GM19452 (cell line): ENCODE results near the gene KCNN3.

Source experiments
- ATAC-seq: cut with Tn5 transposase; IDR thresholded peaks from one replicate; pipeline ENCODE4 v1.9.1; 2021; ENCODE audit not compliant: unreplicated experiment

The KCNN3 gene

DNA sequence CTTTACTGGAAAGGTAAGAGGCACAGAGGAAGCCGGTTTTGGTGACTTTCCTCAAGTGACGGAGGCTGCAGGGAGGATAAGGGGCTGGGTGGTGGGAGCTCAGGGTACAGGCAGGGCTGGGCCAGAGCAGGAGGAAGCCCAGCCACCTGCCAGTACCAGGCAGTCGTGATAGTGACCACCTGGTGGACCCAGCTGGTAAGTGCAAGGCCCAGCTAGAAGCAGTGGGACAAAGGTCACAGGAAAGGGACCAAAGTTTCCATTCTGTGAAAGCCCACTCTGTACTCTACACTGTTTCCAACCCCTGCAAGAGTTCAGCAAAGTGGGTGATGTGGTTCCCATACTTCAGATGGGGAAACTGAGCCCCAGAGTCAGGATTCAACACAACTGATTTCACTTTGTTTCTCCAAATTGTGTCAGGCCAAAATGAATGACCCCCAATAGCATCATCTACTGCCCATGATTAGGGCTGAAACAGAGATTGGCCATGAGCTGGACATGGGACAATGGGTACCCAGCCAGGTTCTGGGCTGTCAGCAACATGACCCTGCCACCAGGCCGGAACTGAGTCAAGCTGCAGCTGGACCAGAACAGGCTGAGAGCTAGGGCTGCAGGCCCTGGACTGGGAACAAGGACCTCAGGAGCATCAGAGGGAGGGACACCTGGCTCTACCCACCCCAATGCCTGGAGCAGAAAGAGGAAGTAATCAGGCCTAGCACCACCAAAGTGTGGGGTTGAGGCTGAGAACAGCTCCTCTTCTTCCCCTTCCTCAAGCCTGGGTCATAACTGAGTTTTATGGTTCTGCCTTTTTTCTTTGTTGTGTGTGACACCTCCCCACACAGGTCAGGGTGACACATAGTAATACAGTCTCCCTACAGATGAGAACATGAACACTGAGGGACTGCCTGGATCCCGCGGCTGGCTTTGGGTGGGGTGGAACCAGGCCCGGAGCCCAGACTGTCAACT lies 50.2 kb downstream of the KCNN3 start:
- ATAC-seq = no peak

DNA sequence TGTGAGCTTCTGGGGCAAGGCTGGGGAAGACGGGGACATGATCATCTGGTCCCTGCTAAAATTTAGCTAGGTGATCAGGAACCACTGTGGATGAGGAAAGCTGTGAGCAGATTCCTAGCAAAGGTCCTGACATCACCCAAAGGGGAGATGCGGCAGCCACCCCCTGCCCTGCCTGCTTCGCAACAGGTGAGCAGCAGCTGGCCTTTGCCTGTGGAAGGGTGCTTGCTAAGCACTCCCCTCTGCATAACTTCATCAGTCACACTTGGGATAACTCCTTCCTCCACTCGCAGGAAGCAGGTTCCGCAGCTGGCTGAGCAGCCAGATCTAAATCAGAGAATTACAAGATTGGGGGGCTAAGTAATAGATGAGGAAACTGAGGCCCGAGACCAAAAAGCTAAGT lies 51.2 kb downstream of the KCNN3 start:
- ATAC-seq = no peak

DNA sequence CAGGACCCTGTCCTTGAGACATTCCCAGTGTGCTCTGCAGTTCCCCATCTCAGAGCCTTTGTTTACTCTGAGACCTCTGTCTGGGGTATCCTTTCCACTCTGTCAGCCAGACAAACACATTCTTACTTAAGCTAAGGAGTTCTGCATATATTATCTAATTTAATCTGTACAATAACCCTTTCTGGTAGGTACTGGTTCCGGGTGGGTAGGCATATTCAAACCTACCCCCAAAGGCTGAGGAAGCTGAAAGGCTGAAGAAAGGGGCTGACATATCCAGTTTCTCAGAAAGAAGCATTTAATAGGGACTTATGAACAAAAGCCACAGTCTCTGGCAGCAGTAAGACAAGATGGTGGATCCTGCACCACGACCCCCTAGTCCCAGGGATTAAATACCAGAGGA lies 53.1 kb downstream of the KCNN3 start:
- no peak for ATAC-seq

DNA sequence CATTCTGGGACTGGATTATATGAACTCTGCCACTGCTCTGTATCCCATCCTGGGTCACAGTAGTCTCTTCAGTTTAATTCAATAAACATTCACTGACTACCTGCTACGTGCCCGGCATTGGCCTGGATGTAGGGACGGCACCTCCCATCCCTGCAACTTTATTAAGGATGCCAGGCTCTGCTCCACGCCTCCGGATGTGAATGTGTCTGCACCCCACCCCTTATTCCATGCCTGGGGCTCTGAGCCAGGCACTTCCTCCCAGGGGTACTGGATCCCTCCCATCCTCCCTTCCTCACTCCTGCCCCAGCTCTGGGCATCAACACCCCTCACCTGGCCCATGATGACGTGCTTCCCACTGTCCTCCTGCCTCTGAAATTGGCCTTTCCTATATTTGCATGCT lies 53.7 kb downstream of the KCNN3 start:
- ATAC-seq = no peak

DNA sequence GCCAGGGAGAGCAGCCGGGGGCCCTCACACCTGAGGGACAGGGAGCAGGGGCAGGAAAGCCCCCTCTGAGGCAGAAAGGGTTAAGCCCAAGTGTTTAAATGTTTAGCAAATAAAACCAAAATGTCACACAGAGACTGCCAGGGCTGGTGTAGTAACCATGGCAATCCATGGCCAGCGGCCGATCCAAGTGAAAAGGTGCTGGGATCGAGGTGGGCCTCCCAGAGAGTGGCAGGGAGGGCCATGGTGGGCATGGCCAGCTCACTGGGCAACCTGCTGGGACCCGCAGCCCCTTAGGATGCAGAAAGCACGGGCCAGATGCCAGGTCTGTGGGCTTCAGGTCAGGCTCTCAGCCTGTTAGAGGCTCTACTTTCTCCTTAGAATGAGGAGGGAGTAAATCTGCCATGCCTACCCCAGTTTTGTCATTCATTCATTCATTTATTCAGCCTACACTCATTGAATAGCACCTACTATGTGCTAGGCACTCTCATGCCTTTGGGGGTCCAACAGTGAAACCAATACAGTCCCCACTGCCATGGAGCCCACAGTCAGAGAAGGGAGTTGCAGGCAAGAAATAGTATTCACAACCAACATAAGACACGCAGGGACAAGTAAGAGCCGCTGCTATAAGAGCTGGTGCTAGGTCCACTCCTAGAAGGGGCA lies 56.1 kb downstream of the KCNN3 start:
- ATAC-seq = no peak

DNA sequence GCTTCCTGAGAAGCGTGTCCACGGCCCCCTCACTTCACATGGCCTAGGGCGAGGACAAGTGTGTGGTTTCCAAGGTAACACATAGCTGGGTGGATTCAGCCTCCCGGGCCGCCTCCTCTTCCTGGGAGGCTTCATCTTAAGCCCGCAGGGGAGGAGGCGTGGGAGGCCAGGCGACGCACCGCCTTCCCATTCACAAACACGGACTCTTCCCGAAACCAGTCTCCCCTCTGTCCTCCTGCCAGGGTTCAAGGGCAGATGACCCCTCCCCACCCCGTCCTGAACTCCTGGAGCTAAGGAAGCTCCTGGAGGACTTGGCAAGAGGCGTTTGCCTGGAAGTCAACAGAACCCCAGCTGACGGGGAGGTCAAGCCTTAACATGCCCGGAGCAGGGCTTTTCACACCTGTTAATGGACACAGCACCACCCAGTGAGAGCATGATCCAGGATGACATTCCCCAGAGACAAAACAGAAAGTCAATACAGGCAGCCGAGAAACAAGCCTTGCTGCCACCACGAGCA lies 56.7 kb downstream of the KCNN3 start:
- ATAC-seq = no peak

DNA sequence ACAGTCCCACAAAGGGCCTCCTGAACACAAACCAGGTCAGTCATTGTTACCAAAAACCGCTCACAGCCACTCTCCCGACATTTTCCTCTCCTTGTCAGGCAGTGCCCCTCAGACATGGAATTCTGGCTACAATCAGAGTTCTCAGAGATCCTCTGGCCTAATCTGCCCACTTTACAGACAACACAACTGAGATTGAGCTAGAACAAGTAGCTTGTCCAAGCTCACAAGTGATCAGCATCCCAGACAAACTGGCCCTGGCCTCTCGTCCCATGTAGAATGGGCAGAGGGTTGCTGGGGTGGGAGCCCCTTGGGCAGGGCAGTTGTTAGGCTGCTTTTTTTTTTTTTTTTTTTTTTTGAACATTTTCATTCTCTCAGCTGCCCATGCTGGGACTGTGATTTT lies 57.2 kb downstream of the KCNN3 start:
- ATAC-seq = no peak

DNA sequence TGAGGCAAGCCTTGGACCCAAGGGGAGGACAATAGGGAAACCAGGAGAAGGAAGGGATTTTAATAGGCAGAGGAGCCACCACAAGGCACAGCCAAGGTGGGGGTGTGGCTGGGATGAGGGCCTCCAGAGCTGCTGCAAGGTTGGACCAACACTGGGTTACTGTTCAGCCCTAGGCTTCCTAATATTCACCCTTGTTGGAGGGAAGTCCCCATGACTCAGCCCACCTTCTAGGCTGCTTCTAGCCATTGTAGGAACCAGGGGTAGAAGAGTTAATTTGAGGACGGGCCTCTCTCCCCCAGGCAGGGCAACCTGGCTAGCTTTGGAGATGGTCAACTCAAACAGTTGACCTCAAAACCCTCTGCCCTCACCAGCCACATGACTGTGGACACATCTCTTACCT lies 59.5 kb downstream of the KCNN3 start:
- ATAC-seq = no peak

DNA sequence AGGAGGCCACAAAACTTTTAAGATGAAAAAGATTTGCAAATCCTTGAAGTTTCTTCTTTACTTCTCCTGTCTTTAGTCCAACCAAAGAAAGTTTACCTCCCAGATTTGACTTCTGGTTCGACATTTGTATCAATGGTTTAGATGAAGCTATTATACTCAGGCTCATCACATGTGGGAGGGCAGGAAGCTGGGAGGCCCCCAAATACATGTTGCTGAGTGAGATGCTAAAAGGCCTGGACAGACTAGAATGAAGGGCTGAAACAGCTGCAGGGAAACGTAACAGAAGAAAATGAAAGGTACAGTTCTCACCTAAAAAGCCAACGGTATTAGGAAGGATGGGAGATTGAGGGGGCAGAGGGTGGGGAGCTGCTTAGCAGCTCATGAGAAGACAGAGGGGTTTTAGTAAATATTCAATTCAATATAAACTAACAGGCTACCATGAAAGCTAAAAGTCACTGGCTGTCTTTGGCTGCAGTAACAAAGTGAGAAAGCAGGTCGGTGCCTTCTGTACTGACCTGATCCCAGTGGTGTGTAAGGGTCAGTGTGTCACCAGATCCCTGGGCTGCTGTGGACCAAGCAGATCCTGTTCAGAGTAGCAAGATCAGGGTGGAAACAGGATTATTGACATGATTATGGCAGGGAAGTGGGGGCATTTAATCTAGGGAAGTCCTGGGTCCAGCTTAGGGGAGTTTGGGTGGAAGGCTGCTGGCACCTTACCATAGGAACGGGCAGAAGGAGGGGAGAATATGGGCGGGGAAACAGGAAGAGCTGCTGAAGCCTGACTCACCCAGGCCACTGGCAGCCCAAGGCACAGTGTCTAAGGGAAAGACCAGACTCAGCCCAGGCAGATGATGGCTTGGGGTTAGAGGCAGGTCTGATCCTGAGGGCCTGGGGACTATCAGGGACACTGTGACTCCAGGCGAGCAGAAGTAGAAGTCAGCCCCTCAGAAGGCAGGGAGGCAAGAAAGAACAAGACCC lies 60.4 kb downstream of the KCNN3 start:
- no peak for ATAC-seq

DNA sequence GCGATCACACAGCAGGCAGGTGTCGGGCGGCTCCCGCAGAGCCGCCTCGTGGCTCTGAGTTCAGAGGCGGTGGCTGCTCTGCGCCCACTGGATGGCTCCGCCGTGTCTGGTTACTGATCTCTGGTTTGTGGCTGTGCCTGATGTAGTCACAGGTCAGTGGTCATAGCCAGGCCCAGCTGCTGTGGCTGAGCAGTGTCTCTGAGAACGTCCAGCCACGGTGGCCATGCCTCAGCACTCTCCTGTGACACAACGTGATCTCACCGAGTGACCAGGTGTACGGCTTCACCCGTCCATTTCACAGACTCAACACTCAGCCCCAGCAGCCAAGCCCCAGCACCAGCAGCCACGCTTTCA lies 61.2 kb downstream of the KCNN3 start:
- no peak for ATAC-seq

DNA sequence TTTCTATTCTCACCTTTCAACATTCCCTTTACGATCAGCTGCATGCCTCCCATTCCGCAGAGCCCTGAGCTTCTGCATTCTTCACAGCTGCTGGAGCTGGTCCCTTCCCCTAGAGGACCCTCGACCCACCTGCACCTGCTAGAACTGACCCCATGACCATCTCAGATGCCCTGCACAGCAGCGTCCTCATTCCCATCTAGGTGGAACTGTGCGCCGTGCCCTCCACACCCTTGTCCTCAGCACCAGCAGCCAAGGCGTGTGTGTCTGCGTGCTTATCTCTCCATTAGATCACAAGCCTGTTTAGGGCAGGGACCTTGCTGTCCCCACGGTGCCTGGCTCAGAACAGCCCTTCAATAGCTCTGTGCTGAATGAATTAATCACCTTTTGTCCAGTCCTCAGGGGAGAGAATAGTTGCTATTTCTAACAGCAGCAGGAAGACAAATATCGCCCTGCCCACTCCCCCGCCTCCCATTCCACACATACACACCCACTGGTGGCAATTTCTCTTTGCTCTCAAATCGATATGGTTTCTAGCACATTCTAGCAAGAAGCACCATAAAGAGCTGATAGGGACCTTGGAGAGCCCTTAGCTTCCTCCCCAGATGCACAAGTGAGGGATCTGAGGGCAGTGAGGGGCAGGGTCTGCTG lies 61.7 kb downstream of the KCNN3 start:
- no peak for ATAC-seq

DNA sequence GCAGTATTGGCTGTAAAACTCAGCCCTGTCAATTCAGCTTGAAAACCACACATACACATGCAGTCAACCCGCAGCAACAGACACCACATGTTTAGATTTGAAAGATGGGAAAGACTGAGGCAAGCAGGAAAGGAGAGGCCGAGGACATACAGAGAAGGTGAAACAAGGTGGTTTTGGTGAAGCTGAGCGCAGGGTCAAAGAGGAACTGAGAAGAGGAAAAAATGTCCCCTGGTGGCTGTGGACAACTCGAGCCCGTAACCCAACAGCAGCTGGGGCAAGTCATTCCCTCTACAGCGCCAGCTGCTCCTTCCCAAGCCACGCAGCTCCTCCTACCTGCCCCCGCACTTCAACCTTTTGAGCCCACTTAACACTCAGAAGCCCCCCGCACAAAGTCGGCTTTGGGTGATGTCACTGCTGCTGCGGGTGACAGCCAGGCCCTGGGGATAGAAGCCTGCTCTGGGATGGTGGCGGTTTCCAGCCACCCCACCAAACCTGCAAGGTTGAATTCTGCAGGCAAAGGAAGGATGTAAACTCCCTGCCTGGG lies 63.0 kb downstream of the KCNN3 start:
- peak; percentile 44 for ATAC-seq

DNA sequence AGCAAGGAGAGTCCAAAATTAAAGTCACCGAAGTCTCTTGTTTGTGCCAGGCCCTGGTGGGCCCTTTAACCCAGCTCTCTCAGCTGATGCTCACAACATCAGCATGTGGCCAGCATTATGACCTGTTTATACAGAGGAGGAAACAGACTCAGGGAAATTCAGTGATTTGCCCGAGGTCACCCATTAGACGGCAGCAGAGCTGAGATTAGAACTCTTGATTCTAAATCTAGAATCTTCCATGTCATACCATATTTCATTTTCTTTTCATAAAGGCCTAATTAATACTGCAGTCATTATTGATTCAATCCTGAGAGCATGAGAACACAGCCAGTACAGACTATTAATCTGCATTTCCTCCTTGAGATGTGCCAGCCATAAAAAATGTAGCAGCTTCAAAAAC lies 63.7 kb downstream of the KCNN3 start:
- no peak for ATAC-seq

DNA sequence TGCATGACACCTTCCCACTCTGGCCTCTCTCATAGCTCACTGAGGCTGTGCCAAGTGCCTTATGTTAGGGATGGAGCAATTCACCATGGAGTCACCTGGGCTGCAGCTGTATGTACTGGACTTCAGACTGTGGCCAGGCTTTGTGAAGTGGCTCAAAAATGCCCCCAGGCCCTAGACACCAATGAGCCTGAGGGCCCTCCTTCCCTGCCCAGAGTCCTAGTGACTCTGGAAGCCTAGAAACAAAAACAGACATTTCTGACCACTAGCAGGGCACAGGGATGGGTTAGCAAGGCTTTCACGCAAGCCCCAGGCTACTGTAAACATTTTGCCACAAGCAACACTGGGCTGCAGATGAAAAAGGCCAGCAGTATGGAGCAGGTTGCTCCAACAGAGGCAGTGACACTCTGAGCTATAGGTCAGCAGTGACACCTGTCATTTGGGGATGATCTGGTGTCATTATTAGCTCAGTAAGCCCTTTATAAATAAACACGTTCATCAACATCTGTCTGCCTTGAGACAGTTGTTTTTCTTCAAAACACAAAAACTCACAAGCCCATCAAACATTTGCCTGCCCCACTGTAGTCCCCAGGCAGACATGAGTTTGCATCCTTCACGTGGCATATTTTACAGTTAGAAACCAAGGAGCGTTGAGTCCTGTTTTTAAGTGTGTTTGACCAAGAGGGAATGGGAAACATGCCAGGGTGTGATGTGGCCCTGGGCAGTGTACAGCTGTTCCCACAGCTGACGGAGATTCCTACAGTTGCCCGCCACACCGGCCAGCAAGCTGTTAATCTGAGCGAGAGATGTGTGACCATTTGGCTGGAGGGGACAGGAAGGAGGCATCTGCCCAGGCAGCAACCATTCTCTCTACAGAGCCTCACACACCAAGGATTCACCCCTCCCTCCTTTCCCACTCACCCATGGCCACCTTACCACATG lies 66.8 kb downstream of the KCNN3 start:
- no peak for ATAC-seq

DNA sequence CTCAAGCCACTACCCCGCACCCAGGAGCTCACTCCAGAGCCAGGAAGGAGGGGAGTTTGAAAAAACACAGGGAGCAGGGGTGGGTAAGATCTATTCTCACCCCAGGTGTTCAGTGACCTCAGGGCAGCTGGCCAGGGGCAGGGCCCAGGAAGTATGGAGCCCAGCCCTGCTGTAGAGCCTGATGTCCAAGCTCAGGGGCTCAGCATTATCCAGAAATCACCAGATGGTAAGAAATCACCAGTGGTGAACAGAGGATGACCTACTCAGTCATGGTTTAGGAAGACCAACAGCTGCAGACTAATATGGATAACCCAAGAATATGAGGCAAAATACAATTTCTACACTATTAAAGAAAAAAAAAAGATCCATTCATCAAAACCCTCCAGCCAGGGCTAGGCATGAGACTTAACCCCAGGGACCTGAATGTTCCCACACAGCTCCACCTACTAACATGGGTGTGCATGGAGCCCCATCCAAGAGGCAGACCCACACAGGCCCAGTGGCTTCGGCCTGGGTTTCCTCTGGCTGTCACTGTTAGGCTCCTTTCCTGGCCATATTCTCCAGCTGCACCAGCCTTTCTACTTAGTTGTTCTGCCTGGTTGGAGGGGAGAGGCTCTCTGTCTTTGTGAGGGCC lies 67.6 kb downstream of the KCNN3 start:
- ATAC-seq = no peak

DNA sequence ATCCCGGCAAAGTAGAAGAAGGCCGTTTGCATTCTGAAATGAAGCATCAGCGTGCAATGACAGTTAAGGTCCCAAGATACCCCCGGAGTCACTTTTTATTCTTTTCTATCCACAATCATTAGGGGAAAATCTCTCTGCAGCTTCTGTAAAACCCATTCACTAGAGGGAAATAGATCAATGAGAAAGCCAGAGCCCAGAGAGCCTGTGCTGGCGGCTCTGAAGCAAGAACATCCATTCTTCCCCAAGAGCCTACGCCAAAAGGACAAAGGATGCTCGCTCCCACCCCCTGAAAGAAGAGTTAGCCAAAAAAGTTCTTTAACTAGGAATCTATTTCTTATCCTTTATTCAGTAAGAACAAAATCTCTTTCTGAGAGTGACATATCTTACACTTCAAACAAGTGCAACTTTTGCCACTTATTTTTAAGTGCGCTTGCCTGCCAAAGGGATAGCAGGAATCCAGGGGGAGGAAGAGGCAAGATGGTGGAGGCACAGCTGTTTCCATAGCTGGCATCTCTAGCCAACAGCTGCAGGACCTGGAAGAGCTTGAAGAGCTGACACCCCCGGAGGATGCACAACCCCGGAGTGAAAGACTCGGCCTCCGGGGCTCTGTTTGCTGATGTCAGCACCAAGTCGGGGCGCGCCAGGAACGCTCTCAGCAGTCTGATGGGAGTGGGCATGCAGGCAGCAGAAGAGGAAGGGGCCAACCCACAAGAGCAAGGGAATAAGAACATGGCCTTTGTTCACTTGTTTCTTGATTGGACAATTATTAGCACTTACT lies 68.7 kb downstream of the KCNN3 start:
- ATAC-seq = no peak

DNA sequence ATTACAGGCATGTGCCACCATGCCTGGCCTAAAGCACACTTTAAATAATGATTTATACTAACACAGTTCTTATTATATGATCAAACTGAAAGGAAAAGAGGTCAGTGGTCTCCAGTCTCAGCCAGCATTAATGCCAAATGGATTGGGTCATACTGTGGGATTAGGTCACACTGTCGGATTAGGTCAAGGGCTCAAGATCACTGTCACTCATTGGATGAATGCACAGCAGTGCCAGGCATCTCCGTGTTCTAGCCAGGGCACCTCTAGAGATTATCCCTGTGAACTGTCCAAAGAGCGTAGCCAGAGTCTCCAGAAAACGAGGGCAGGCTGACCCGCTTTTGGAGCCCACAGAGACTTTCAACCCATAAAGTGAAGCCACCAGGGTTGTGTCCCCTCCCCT lies 70.9 kb downstream of the KCNN3 start:
- ATAC-seq = no peak

DNA sequence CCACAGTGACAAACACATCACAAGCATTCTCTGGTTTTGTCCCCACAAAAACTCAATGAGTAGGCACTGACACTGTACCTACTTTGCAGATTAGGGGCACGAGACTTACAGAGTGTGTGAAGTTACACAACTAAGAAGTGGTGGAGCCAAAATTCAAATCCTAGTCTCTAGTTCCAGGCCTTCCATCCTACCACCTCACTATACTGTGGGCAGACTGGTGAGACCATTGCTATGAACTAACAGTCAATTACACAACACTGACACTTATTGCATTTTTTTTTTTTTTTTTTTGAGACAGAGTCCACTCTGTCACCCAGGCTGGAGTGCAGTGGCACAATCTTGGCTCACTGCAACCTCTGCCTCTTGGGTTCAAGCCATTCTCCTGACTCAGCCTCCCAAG lies 71.4 kb downstream of the KCNN3 start:
- ATAC-seq = no peak
